Measurements from ENCODE around the gene CORO2B.
"Not testable (repeated sequence)": the region's sequence is repeated elsewhere in the genome, so short reads cannot be mapped to it uniquely, and the experiment has no call there.

CORO2B gene

GRCh38 chr15:68679961-68680371, 101.2 kb downstream of the CORO2B start:
- no peak for DNase-seq

- not testable (repeated sequence) for DNase-seq
Measured at GRCh38 chr15:68680756-68681155, 102.0 kb downstream of the CORO2B start.

GRCh38 chr15:68681836-68682235, 103.0 kb downstream of the CORO2B start:
- DNase-seq = no peak

GRCh38 chr15:68682330-68682729, 103.5 kb downstream of the CORO2B start:
- no peak for DNase-seq

GRCh38 chr15:68683026-68683425, 104.2 kb downstream of the CORO2B start:
- no peak for DNase-seq

- no peak for DNase-seq
Measured at GRCh38 chr15:68683551-68683950, 104.8 kb downstream of the CORO2B start.

- no peak for DNase-seq
Measured at GRCh38 chr15:68684476-68684875, 105.7 kb downstream of the CORO2B start.

GRCh38 chr15:68687136-68687735, 108.4 kb downstream of the CORO2B start:
- DNase-seq = no peak

- DNase-seq = no peak
Measured at GRCh38 chr15:68691705-68692104, 112.9 kb downstream of the CORO2B start.

GRCh38 chr15:68693071-68693470, 114.3 kb downstream of the CORO2B start:
- no peak for DNase-seq

- DNase-seq = no peak
Measured at GRCh38 chr15:68694111-68694510, 115.3 kb downstream of the CORO2B start.

GRCh38 chr15:68695061-68695595, 116.3 kb downstream of the CORO2B start:
- no peak for DNase-seq

- no peak for DNase-seq
Measured at GRCh38 chr15:68696414-68697363, 117.9 kb downstream of the CORO2B start.

GRCh38 chr15:68697711-68698690, 119.2 kb downstream of the CORO2B start:
- no peak for DNase-seq

- DNase-seq = no peak
Measured at GRCh38 chr15:68698708-68699107, 119.9 kb downstream of the CORO2B start.

- no peak for DNase-seq
Measured at GRCh38 chr15:68699124-68699880, 120.5 kb downstream of the CORO2B start.

GRCh38 chr15:68699881-68700454, 121.2 kb downstream of the CORO2B start:
- DNase-seq = no peak

- DNase-seq = no peak
Measured at GRCh38 chr15:68700455-68701123, 121.8 kb downstream of the CORO2B start.

GRCh38 chr15:68701886-68702285, 123.1 kb downstream of the CORO2B start:
- no peak for DNase-seq

- DNase-seq = no peak
Measured at GRCh38 chr15:68704496-68705021, 125.8 kb downstream of the CORO2B start.

- DNase-seq = no peak
Measured at GRCh38 chr15:68706256-68706655, 127.5 kb downstream of the CORO2B start.

All from CD4-positive, alpha-beta T cell treated with Interleukin-10 for 1 hour (primary cell).